IMR-90 (cell line): ENCODE results near the gene FOXB1. TPM values are rescaled to one million over a fixed set of nuclear protein-coding genes. Genes with fewer than 3 reads are reported as not detected.

ENCODE experiments used
- ATAC-seq: fragments of 200-7000 bp; cut with Tn5 transposase; 2 replicates; pipeline ENCODE4 v1.9.1; 2020; ENCODE audit warnings: low read depth, mild to moderate bottlenecking, moderate library complexity
- BruUV-seq: library from RNA; stranded (reverse); fragments of 400-500 nt; replicated peaks from 2 replicates; lab custom pipeline; 2021; lab: Mats Ljungman, UMichigan
- CTCF ChIA-PET: fragments of 300-600 bp; formaldehyde crosslinking; extraction: SDS; loops from one replicate; lab custom pipeline; 2021; ENCODE audit warnings: antibody characterized with exemption; lab: Yijun Ruan, JAX
- POLR2A ChIA-PET: fragments of 300-600 bp; sonication (Branson Sonifier 250); formaldehyde crosslinking; loops from one replicate; lab custom pipeline; 2022; ENCODE audit warnings: antibody characterized with exemption; ENCODE audit not compliant: unreplicated experiment; lab: Charles Lee
- DNase-seq: peaks from one replicate; pipeline ENCODE4 v3.0.0; 2013
- H2AFZ ChIP-seq: replicated peaks from 2 replicates; pipeline ENCODE3; 2013; ENCODE audit warnings: low read length, mild to moderate bottlenecking; ENCODE audit not compliant: poor library complexity
- H2AK5ac ChIP-seq: 2 replicates; pipeline ENCODE4 v1.6.1; 2013; ENCODE audit warnings: low read depth, low read length, inconsistent platforms
- H2AK9ac ChIP-seq: replicated peaks from 2 replicates; pipeline ENCODE3; 2013; ENCODE audit warnings: mild to moderate bottlenecking, low read depth, low read length, moderate library complexity; ENCODE audit not compliant: poor library complexity
- H2BK120ac ChIP-seq: 2 replicates; pipeline ENCODE4 v1.6.1; 2013; ENCODE audit warnings: low read depth, low read length, inconsistent platforms
- H2BK15ac ChIP-seq: 3 replicates; pipeline ENCODE4 v1.6.1; 2013; ENCODE audit warnings: low read depth, low read length, inconsistent platforms
- H2BK20ac ChIP-seq: 2 replicates; pipeline ENCODE4 v1.6.1; 2013; ENCODE audit warnings: low read depth, mild to moderate bottlenecking, inconsistent platforms, low read length, moderate library complexity
- H2BK5ac ChIP-seq: 2 replicates; pipeline ENCODE4 v1.6.1; 2013; ENCODE audit warnings: mild to moderate bottlenecking, low read depth, low read length, inconsistent platforms; ENCODE audit not compliant: poor library complexity, severe bottlenecking
- H3K14ac ChIP-seq: replicated peaks from 2 replicates; pipeline ENCODE4 v1.6.1; 2013; ENCODE audit warnings: low read depth, low read length, inconsistent platforms
- H3K18ac ChIP-seq: 2 replicates; pipeline ENCODE4 v1.6.1; 2013; ENCODE audit warnings: low read depth, low read length, control low read depth
- H3K23ac ChIP-seq: 2 replicates; pipeline ENCODE4 v1.6.1; 2013; ENCODE audit warnings: low read depth, low read length, inconsistent platforms
- H3K27ac ChIP-seq: 2 replicates; pipeline ENCODE4 v1.5.1; 2013; ENCODE audit warnings: mild to moderate bottlenecking, control low read depth, low read length; ENCODE audit not compliant: insufficient read depth
- H3K27me3 ChIP-seq: 2 replicates; pipeline ENCODE4 v1.6.1; 2013; ENCODE audit warnings: low read length; ENCODE audit not compliant: control insufficient read depth, insufficient read depth
- H3K36me3 ChIP-seq: 2 replicates; pipeline ENCODE4 v1.6.1; 2013; ENCODE audit warnings: low read length, mixed read lengths; ENCODE audit not compliant: control insufficient read depth, insufficient read depth
- H3K4ac ChIP-seq: 2 replicates; pipeline ENCODE4 v1.6.1; 2013; ENCODE audit warnings: low read depth, low read length, inconsistent platforms
- H3K4me1 ChIP-seq: 2 replicates; pipeline ENCODE4 v1.6.1; 2013; ENCODE audit warnings: low read length, mixed read lengths; ENCODE audit not compliant: control insufficient read depth, insufficient read depth
- H3K4me2 ChIP-seq: 2 replicates; pipeline ENCODE4 v1.6.1; 2013; ENCODE audit warnings: low read depth, mild to moderate bottlenecking, control low read depth, low read length, moderate library complexity
- H3K4me3 ChIP-seq: 2 replicates; pipeline ENCODE4 v1.5.1; 2013; ENCODE audit warnings: low read depth, mild to moderate bottlenecking, control low read depth, low read length, moderate library complexity; ENCODE audit not compliant: insufficient read depth
- H3K56ac ChIP-seq: 2 replicates; pipeline ENCODE4 v1.6.1; 2013; ENCODE audit warnings: low read length, inconsistent platforms; ENCODE audit not compliant: insufficient read depth; ENCODE audit errors: extremely low read depth
- H3K79me1 ChIP-seq, 2 experiments: 2 replicates each; pipeline ENCODE4 v1.6.1; 2013; ENCODE audit warnings: low read length in 2 of 2, inconsistent platforms in 1 of 2, low read depth in 1 of 2
- H3K9ac ChIP-seq: 2 replicates; pipeline ENCODE4 v1.6.1; 2013; ENCODE audit warnings: low read depth, low read length, control low read depth
- H3K9me1 ChIP-seq: 2 replicates; pipeline ENCODE4 v1.6.1; 2013; ENCODE audit warnings: low read length, inconsistent platforms; ENCODE audit not compliant: insufficient read depth
- H3K9me3 ChIP-seq: 2 replicates; pipeline ENCODE4 v1.6.1; 2013; ENCODE audit warnings: low read length; ENCODE audit not compliant: control insufficient read depth, insufficient read depth
- H4K20me1 ChIP-seq: 2 replicates; pipeline ENCODE4 v1.6.1; 2013; ENCODE audit warnings: low read length, inconsistent platforms; ENCODE audit not compliant: insufficient read depth
- H4K5ac ChIP-seq: 2 replicates; pipeline ENCODE4 v1.6.1; 2013; ENCODE audit warnings: mild to moderate bottlenecking, low read depth, low read length, control low read depth
- H4K8ac ChIP-seq, 2 experiments: 2 replicates each; pipeline ENCODE4 v1.6.1; 2013; ENCODE audit warnings: low read depth in 2 of 2, low read length in 2 of 2, control low read depth in 1 of 2, inconsistent platforms in 1 of 2
- H4K91ac ChIP-seq: 2 replicates; pipeline ENCODE4 v1.6.1; 2013; ENCODE audit warnings: low read depth, low read length, inconsistent platforms; ENCODE audit not compliant: insufficient read depth
- BHLHE40 ChIP-seq: fragments of 150-350 bp; IDR thresholded peaks from 2 replicates; pipeline ENCODE4 v1.6.1; 2016; ENCODE audit warnings: mild to moderate bottlenecking, low read depth, low read length
- CEBPB ChIP-seq: IDR thresholded peaks from 2 replicates; pipeline ENCODE4 v1.6.1; 2012; ENCODE audit warnings: low read depth, low read length, improper control_type of control experiment
- CHD1 ChIP-seq: IDR thresholded peaks from 2 replicates; pipeline ENCODE4 v1.6.1; 2012; ENCODE audit warnings: low read depth, low read length, improper control_type of control experiment
- CTCF ChIP-seq: conservative IDR thresholded peaks from 2 replicates; pipeline ENCODE4 v1.5.1; 2012; ENCODE audit warnings: mild to moderate bottlenecking, low read depth, low read length, improper control_type of control experiment
- ELK1 ChIP-seq: fragments of 150-350 bp; IDR thresholded peaks from 2 replicates; pipeline ENCODE4 v1.6.1; 2016; ENCODE audit warnings: low read depth, mild to moderate bottlenecking, low read length, moderate library complexity, borderline replicate concordance
- FOS ChIP-seq: fragments of 150-350 bp; IDR thresholded peaks from 2 replicates; pipeline ENCODE4 v1.6.1; 2016; ENCODE audit warnings: low read depth, low read length
- MAFK ChIP-seq: IDR thresholded peaks from 2 replicates; pipeline ENCODE4 v1.6.1; 2012; ENCODE audit warnings: low read depth, low read length, improper control_type of control experiment
- MAZ ChIP-seq: IDR thresholded peaks from 2 replicates; pipeline ENCODE4 v1.6.1; 2012; ENCODE audit warnings: low read depth, mild to moderate bottlenecking, low read length, improper control_type of control experiment, moderate library complexity, borderline replicate concordance
- MXI1 ChIP-seq: IDR thresholded peaks from 2 replicates; pipeline ENCODE4 v1.6.1; 2012; ENCODE audit warnings: low read depth, mild to moderate bottlenecking, low read length, moderate library complexity, borderline replicate concordance
- NFE2L2 ChIP-seq: fragments of 150-350 bp; IDR thresholded peaks from 2 replicates; pipeline ENCODE4 v1.6.1; 2016; ENCODE audit warnings: low read depth, mild to moderate bottlenecking, low read length
- POLR2A ChIP-seq: IDR thresholded peaks from 2 replicates; pipeline ENCODE4 v1.6.1; 2012; ENCODE audit warnings: mild to moderate bottlenecking, low read depth, low read length
- RAD21 ChIP-seq: IDR thresholded peaks from 2 replicates; pipeline ENCODE4 v1.6.1; 2012; ENCODE audit warnings: low read length, improper control_type of control experiment
- RFX5 ChIP-seq: IDR thresholded peaks from 2 replicates; pipeline ENCODE4 v1.8.0; 2012; ENCODE audit warnings: low read depth, mild to moderate bottlenecking, low read length, moderate library complexity
- SMC3 ChIP-seq: fragments of 150-350 bp; IDR thresholded peaks from 2 replicates; pipeline ENCODE4 v1.6.1; 2016; ENCODE audit warnings: low read depth, mild to moderate bottlenecking, antibody characterized with exemption, low read length, moderate library complexity
- USF2 ChIP-seq: fragments of 150-350 bp; IDR thresholded peaks from 2 replicates; pipeline ENCODE4 v1.6.1; 2017; ENCODE audit warnings: mild to moderate bottlenecking, antibody characterized with exemption, low read length, low read depth
- WGBS, 2 experiments: methylation state at CpG; one replicate each; pipeline versions ENCODE4 v1.1.5 to v1.1.7; 2013; ENCODE audit warnings: missing lambda C conversion rate in 2 of 2; ENCODE audit not compliant: insufficient read length in 1 of 2; ENCODE audit errors: extremely low coverage in 2 of 2; 5-methylcytosine and 5-hydroxymethylcytosine counted together
- dilution Hi-C: fragments of 300-500 bp; cut with HindIII; formaldehyde crosslinking; loops from one replicate; pipeline ENCODE4 v1.14.3; 2018; ENCODE audit warnings: low sequenced_read_pairs; ENCODE audit not compliant: unreplicated experiment
- in situ Hi-C: fragments of 300-500 bp; cut with MboI; formaldehyde crosslinking; loops from 3 replicates; pipeline ENCODE4 v1.14.3; 2019; ENCODE audit warnings: low sequenced_read_pairs, inconsistent platforms, mixed read lengths
- intact Hi-C: fragments of 100-400 bp; cut with micrococcal nuclease; formaldehyde crosslinking; loops from 2 replicates; pipeline ENCODE4 v1.10.0; 2022
- polyA plus RNA-seq, 3 experiments: library from polyadenylated mRNA; depleted of rRNA; stranded (reverse); fragments of >200 nt; gene quantifications; 2 replicates each; pipeline ENCODE4 v1.2.3, GENCODE V29; 2012; ENCODE audit warnings: low replicate concordance in 1 of 3
- total RNA-seq: library from RNA; depleted of rRNA; stranded (reverse); fragments of >200 nt; gene quantifications from 2 replicates; pipeline ENCODE4 v1.2.3, GENCODE V29; 2012

Gene FOXB1
- total and polyA plus RNA-seq, 2 of the 4 experiments (the other 2 are of a cell fraction), result not detected

GRCh38 chr15:60049948-60050347 lies 45.8 kb downstream of the FOXB1 start:
- no peak overlapping the region for H3K27ac ChIP-seq
- DNase-seq (no peak), ATAC-seq (no peak)
- no peak overlapping the region for H2AK5ac ChIP-seq
- H3K23ac ChIP-seq, result no peak overlapping the region
- dilution Hi-C loops (no loop called here), in situ Hi-C loops (no loop called here), intact Hi-C loops (no loop called here)
- no peaks in the 10 kb centered on the region for H4K20me1 ChIP-seq
- no peak overlapping the region for H2BK15ac ChIP-seq
- no peak overlapping the region for H2BK20ac ChIP-seq
- no peak overlapping the region for H2AK9ac ChIP-seq
- no peak overlapping the region for H2BK120ac ChIP-seq
- TF ChIP-seq MAFK, result no peak
- TF ChIP-seq CHD1, result no peak
- no peak for TF ChIP-seq SMC3
- no peak for TF ChIP-seq CEBPB
- no peak for TF ChIP-seq ELK1
- no peak for TF ChIP-seq MAZ
- no peak for TF ChIP-seq RAD21
- TF ChIP-seq MXI1, result no peak
- TF ChIP-seq NFE2L2, result no peak
- TF ChIP-seq BHLHE40, result no peak
- TF ChIP-seq POLR2A, result no peak
- no peak for TF ChIP-seq FOS
- TF ChIP-seq USF2, result no peak
- no peak for TF ChIP-seq CTCF
- TF ChIP-seq RFX5, result no peak
- H2BK5ac ChIP-seq, result no peak overlapping the region
- no peaks in the 10 kb centered on the region for H3K79me1 ChIP-seq
- H3K4me3 ChIP-seq, result no peak overlapping the region
- H3K4ac ChIP-seq, result no peak overlapping the region
- H3K14ac ChIP-seq, result no peak overlapping the region
- H3K9ac ChIP-seq, result no peak overlapping the region
- H3K18ac ChIP-seq, result no peak overlapping the region
- no peaks in the 10 kb centered on the region for H3K4me1 ChIP-seq
- BruUV-seq, result no TSS peak
- H3K36me3 ChIP-seq, result no peaks in the 10 kb centered on the region
- peaks cover 3% of the 10 kb centered on the region; the same call in 1 of the 2 replicates for H3K9me3 ChIP-seq
- H4K91ac ChIP-seq, result no peak overlapping the region
- H4K8ac ChIP-seq, result no peak overlapping the region
- H2AFZ ChIP-seq, result no peak overlapping the region
- H4K5ac ChIP-seq, result no peak overlapping the region
- ChIA-PET POLR2A (no interaction called here), CTCF (no interaction called here)
- WGBS, 2 experiments, result no CpG with 5 or more reads among the region's 1 CpG
- no peaks in the 10 kb centered on the region; the same call in none of the 2 replicates for H3K27me3 ChIP-seq
- no peak overlapping the region for H3K56ac ChIP-seq
- no peak overlapping the region for H3K4me2 ChIP-seq
- no peaks in the 10 kb centered on the region for H3K9me1 ChIP-seq
